Keratinocyte (primary cell): Measurements from ENCODE around the gene CFL2. TPM values are rescaled to one million over a fixed set of nuclear protein-coding genes. Genes with fewer than 3 reads are reported as not detected.

Experiments
- DNase-seq: peaks from one replicate; pipeline ENCODE4 v3.0.0-alpha.2; 2011; ENCODE audit warnings: low read depth, missing footprints, low spot score
- FAIRE-seq: peaks from 2 replicates; lab custom pipeline; 2011; peaks lifted over from hg19 to GRCh38; lab: Jason Lieb, UNC
- H2AFZ ChIP-seq: 2 replicates; pipeline ENCODE4 v1.6.0; 2012; ENCODE audit warnings: low read length, control low read depth, inconsistent platforms; ENCODE audit not compliant: control insufficient read depth
- H3K27ac ChIP-seq: 2 replicates; pipeline ENCODE4 v1.5.1; 2011; ENCODE audit warnings: low read length; ENCODE audit not compliant: control insufficient read depth, insufficient read depth
- H3K27me3 ChIP-seq: 3 replicates; pipeline ENCODE4 v1.6.0; 2011; ENCODE audit warnings: low read length; ENCODE audit not compliant: control insufficient read depth, insufficient read depth; ENCODE audit errors: extremely low read depth
- H3K36me3 ChIP-seq, 2 experiments: 2 replicates in 1 of 2; 3 replicates in 1 of 2; pipeline ENCODE4 v1.5.1; 2011; ENCODE audit warnings: low read length in 2 of 2, mild to moderate bottlenecking in 1 of 2; ENCODE audit not compliant: control insufficient read depth in 2 of 2, insufficient read depth in 2 of 2; ENCODE audit errors: extremely low read depth in 1 of 2
- H3K4me1 ChIP-seq: 3 replicates; pipeline ENCODE4 v1.5.1; 2011; ENCODE audit warnings: low read length; ENCODE audit not compliant: control insufficient read depth, insufficient read depth; ENCODE audit errors: extremely low read depth
- H3K4me2 ChIP-seq: 3 replicates; pipeline ENCODE4 v1.6.0; 2011; ENCODE audit warnings: low read depth, low read length; ENCODE audit not compliant: control insufficient read depth, insufficient read depth; ENCODE audit errors: extremely low read depth
- H3K4me3 ChIP-seq, 3 experiments: fragments of 200-600 bp in 1 of 3; sonication (generic) in 1 of 3; 2 replicates in 2 of 3; 3 replicates in 1 of 3; pipeline ENCODE4 v1.5.1; 2011 to 2016; ENCODE audit warnings: low read length in 3 of 3, mild to moderate bottlenecking in 3 of 3, control low read depth in 2 of 3, inconsistent platforms in 1 of 3, low read depth in 1 of 3, mixed read lengths in 1 of 3, mixed run types in 1 of 3, moderate library complexity in 1 of 3; ENCODE audit not compliant: control insufficient read depth in 2 of 3, insufficient read depth in 2 of 3; ENCODE audit errors: extremely low read depth in 1 of 3
- H3K79me2 ChIP-seq: 2 replicates; pipeline ENCODE4 v1.6.0; 2012; ENCODE audit warnings: low read length; ENCODE audit not compliant: control insufficient read depth, insufficient read depth
- H3K9ac ChIP-seq: 3 replicates; pipeline ENCODE4 v1.6.0; 2011; ENCODE audit warnings: low read length; ENCODE audit not compliant: control insufficient read depth, insufficient read depth; ENCODE audit errors: extremely low read depth
- H3K9me1 ChIP-seq: 3 replicates; pipeline ENCODE4 v1.6.0; 2011; ENCODE audit warnings: low read length; ENCODE audit not compliant: control insufficient read depth, insufficient read depth; ENCODE audit errors: extremely low read depth
- H3K9me3 ChIP-seq: 2 replicates; pipeline ENCODE4 v1.5.1; 2012; ENCODE audit warnings: low read depth, low read length; ENCODE audit not compliant: control insufficient read depth
- H4K20me1 ChIP-seq: 3 replicates; pipeline ENCODE4 v1.6.0; 2011; ENCODE audit warnings: low read length; ENCODE audit not compliant: control insufficient read depth, insufficient read depth; ENCODE audit errors: extremely low read depth
- CTCF ChIP-seq, 3 experiments: IDR thresholded peaks in 1 of 3; conservative IDR thresholded peaks in 1 of 3; optimal IDR thresholded peaks in 1 of 3; 2 replicates in 2 of 3; 3 replicates in 1 of 3; pipeline versions ENCODE3 to v1.5.1; 2011; ENCODE audit warnings: low read length in 3 of 3, mild to moderate bottlenecking in 3 of 3, moderate library complexity in 2 of 3, control low read depth in 1 of 3, inconsistent platforms in 1 of 3; ENCODE audit not compliant: insufficient read depth in 2 of 3; ENCODE audit errors: extremely low read depth in 1 of 3
- EZH2 ChIP-seq: IDR thresholded peaks from one replicate; pipeline ENCODE4 v1.6.1; 2012; ENCODE audit warnings: inconsistent platforms, mild to moderate bottlenecking, low read length, moderate library complexity
- dilution Hi-C: fragments of 300-500 bp; cut with MboI; formaldehyde crosslinking; loops from one replicate; pipeline ENCODE4 v1.7.0; 2020; ENCODE audit warnings: low sequenced_read_pairs; ENCODE audit not compliant: extremely low pct_ligation_motif_present
- polyA plus RNA-seq, 5 experiments: library from polyadenylated mRNA; depleted of rRNA in 3 of 5; stranded (reverse) in 3 of 5; stranded (forward) in 1 of 5; unstranded in 1 of 5; fragments of >200 nt; gene quantifications; 1 replicate in 1 of 5; 2 replicates in 3 of 5; 3 replicates in 1 of 5; pipeline versions ENCODE4 v1.2.1 to v1.2.3, GENCODE V29; 2011 to 2012; ENCODE audit warnings: missing spikeins in 2 of 5, low read depth in 1 of 5, low replicate concordance in 1 of 5

The CFL2 gene
- polyA plus RNA-seq, 1 donor (not counting 4 experiments of a cell fraction or from before 2014, with no cell fraction given) = 30.5 TPM

GRCh38 chr14:34692348-34692747 is 22.0 kb downstream of the CFL2 start:
- TF ChIP-seq EZH2 = no peak
- no peak for TF ChIP-seq CTCF (optimal IDR thresholded peaks at IDR 0.05 in 1 of 3, IDR thresholded peaks at IDR 0.05 in 1 of 3, conservative IDR thresholded peaks at IDR 0.05 in 1 of 3; ENCODE audit: extremely low read depth in 1 of 3, insufficient read depth in 2 of 3, low read length in 3 of 3)
- no peaks in the 10 kb centered on the region for H3K36me3 ChIP-seq
- no peaks in the 10 kb centered on the region for H3K27me3 ChIP-seq
- no peaks in the 10 kb centered on the region for H4K20me1 ChIP-seq
- H3K4me3 ChIP-seq = no peak overlapping the region
- H2AFZ ChIP-seq = no peak overlapping the region
- no peaks in the 10 kb centered on the region for H3K9me3 ChIP-seq
- H3K9ac ChIP-seq = no peak overlapping the region
- H3K27ac ChIP-seq = no peak overlapping the region
- H3K9me1 ChIP-seq = no peaks in the 10 kb centered on the region
- dilution Hi-C loops = no loop called here
- no peak for FAIRE-seq
- DNase-seq = no peak
- H3K4me2 ChIP-seq = no peak overlapping the region
- peaks cover 7% of the 10 kb centered on the region for H3K4me1 ChIP-seq
- no peaks in the 10 kb centered on the region for H3K79me2 ChIP-seq

GRCh38 chr14:34691206-34691605 is 23.2 kb downstream of the CFL2 start:
- no peaks in the 10 kb centered on the region for H3K36me3 ChIP-seq
- no peak for TF ChIP-seq CTCF (optimal IDR thresholded peaks at IDR 0.05 in 1 of 3, IDR thresholded peaks at IDR 0.05 in 1 of 3, conservative IDR thresholded peaks at IDR 0.05 in 1 of 3; ENCODE audit: extremely low read depth in 1 of 3, insufficient read depth in 2 of 3, low read length in 3 of 3)
- TF ChIP-seq EZH2 = no peak
- no peaks in the 10 kb centered on the region for H3K9me3 ChIP-seq
- H3K4me3 ChIP-seq = no peak overlapping the region
- dilution Hi-C loops = no loop called here
- H3K9ac ChIP-seq = no peak overlapping the region
- H3K27me3 ChIP-seq = no peaks in the 10 kb centered on the region
- H3K79me2 ChIP-seq = no peaks in the 10 kb centered on the region
- FAIRE-seq = no peak
- no peaks in the 10 kb centered on the region for H4K20me1 ChIP-seq
- DNase-seq = no peak
- H3K4me2 ChIP-seq = no peak overlapping the region
- H3K9me1 ChIP-seq = no peaks in the 10 kb centered on the region
- peaks cover 7% of the 10 kb centered on the region for H3K4me1 ChIP-seq
- H2AFZ ChIP-seq = no peak overlapping the region
- no peak overlapping the region for H3K27ac ChIP-seq
